HT1080 (cell line): ENCODE data around the gene SCPEP1. TPM values are rescaled to one million over a fixed set of nuclear protein-coding genes. Genes with fewer than 3 reads are reported as not detected.

Experiments used
- DNase-seq: peaks from one replicate; pipeline ENCODE4 v3.0.0-alpha.2; 2015; ENCODE audit warnings: low read depth
- total RNA-seq: library from RNA; depleted of rRNA; stranded (reverse); fragments of >200 nt; shearing (Covaris generic); gene quantifications from 2 replicates; pipeline ENCODE4 v1.2.3, GENCODE V29; 2014

Gene SCPEP1
- total RNA-seq, 1 experiment from 2014 or later = 31.2 TPM

DNA sequence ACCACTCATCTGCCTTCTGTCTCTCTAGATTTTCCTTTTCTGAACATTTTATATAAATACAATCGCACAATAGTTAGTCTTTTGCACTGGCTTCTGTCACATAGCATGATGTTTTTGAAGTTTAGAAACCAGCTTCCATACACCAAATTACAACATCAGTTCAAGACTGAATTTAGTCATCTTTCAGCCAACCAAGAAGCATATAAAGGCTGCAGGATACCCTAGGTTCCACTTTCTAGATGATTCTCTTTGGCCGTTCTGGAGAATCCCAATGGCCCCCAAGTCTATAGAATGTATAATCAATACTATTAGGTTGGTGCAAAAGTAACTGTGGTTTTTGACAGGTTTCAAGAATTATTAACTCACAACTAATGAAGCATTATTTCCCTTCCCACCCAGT lies 19.4 kb downstream of the SCPEP1 start:
- no peak for DNase-seq

DNA sequence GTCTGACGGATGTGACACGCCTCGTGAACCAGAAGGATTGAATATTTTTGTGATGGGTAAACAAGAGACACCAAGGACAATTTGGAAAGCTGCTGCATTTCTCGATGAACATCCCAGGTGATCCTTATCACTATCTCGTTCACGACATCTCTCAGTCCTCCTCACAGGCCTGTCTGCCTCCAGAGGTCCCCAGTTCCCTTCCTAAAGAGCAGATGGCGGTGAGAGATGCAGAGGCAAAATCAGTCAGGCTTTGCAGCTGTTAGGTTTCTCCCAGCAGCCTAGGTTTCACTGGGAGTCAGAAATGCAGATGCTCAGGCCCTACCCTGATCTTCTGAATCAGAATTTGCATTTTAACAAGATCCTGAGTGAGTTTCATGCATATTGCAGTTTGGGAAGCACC lies 23.6 kb downstream of the SCPEP1 start:
- DNase-seq = no peak

DNA sequence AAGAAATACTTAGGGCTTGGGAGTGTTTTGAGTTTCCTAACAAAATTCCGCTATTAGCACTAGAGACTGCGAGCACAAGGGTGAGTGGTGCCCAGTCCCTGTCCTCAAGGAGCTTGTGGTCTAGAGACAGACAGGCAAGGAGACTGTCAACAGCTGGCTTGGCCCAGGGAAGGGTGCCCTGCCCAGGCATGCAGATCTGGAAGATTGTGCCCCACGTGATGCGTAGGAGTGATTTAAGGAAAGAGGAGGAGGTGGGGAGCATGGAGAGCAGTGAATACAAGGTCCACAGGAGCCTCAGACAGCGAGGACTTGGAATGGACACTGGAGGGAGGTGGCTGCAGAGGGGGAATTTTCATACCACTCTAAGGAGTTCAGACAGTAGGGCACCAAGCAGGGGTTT lies 25.0 kb downstream of the SCPEP1 start:
- no peak for DNase-seq

DNA sequence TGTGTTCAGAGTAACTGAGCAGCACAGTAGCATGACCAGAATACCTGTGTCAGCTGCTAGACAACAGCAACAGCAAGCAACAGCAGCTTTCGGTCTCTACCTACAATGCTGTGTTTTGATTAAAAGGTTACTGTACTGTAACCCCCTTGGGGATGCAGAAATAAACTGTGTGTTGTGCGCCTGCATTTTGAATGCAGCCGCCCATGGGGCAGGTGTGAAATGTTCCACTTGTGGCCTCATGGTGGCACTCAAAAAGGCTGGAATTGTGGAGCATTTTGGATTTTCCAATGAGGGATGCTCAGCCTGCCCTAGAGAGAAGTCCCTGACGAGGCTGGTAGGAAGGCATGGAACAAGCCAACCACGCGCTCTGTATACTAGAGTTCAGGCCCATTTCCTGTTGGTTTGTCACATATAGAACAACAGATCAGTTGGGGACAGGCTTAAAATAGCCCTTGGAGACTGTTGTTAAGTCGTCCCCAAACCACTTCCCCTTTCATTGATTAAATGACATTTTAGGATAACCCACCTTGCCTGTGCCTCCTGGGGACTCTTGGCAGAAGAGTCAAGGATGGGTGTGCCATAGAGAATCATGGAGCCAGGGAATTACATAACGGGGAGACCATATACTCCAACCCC lies 27.1 kb downstream of the SCPEP1 start:
- no peak for DNase-seq

DNA sequence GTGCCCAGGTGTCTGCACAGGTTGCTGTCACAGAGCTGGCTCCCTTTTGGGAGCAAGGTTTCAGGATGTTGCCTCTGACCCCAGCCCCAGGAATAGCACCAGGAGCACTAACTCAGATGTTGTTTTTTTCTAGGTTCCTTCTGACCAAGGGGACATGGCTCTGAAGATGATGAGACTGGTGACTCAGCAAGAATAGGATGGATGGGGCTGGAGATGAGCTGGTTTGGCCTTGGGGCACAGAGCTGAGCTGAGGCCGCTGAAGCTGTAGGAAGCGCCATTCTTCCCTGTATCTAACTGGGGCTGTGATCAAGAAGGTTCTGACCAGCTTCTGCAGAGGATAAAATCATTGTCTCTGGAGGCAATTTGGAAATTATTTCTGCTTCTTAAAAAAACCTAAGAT lies 28.1 kb downstream of the SCPEP1 start:
- peak; percentile 3 for DNase-seq

DNA sequence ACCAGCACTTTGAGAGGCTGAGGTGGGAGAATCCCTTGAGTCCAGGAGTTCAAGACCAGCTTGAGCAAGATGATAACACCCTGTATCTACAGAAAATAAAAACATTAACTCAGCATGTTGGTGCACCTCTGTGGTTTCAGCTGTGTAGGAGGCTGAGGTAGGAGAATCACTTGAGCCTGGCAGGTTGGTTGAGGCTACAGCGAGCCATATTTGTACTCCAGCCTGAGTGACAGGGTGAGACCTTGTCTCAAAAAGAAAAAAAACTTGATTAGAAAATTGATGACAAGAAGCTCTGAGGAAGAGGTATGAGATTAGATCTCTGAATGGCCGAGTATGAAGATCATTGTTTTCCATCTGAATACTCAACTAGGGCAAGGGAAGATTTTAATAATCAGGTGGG lies 31.0 kb downstream of the SCPEP1 start:
- DNase-seq = no peak

DNA sequence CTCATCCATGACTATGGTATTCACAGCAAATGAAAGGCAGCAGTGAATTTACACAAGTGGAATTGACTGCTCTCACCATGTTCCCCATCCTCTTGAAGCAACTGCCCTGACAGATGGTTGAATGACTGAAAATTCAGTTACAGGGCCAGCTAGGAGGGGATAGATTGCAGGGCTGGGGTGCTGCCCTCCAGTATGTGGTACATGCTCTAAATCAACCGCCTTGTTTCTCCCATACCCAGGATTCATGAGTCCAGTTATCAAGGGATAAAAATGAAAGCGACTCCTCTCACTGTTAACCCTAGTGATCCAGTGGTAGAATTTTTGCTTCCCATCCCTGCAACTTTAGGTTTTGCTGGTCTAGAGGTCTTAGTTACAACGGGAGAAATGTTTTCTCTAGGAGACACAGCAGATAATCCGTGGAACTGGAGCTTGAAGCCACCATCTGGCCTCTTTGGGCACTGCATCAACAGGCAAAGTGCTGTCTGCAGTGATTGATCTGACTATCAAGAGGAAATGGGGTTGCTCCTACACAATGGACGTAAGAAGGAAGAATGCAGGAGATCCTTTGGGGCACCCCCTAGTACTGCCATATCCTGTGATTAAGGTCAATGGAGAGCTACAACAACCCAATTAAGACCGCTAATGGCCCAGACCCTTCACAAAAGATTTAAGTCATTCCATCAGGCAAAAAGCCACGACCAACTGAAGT lies 32.0 kb downstream of the SCPEP1 start:
- DNase-seq = peak; percentile 34

DNA sequence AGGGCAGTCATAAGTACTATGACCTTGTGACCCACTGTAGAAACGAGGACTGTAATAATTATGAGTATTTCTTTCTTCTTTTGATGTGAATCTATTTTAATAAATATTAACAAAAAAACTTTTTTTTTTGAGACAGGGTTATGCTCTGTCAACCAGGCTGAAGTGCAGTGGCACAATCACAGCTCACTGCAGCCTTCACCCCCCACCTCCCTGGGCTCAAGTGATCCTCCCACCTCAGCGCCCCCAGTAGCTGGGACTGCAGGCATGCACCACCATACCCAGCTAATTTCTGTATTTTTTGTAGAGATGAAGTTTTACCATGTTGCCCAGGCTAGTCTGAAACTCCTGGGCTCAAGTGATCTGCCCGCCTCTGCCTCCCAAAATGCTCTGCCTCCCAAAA lies 32.6 kb downstream of the SCPEP1 start:
- DNase-seq = no peak

DNA sequence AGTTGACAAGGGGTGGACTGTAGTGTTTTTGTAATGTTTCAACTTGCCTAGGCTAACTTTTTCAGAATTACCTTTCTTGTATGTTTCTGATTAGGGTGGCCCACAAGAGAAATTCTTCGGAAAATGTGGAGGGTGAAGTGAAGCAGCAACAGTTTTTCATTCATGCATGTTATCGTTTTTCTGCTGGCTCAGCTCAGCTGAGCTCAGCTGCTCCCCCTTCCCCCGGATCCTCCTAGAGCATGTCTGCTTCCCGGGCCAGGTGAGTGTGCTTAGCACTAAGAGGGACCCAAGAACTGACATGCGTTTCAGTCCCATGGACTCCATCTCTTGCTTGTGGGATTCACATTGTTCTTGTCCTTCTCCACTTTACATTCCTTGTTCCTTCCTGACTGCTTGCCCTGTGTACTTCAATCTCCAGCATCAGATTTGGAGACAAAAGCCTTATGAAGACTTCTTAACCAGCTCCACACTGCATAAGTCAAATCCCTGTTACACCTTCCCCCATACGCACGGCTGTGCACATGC lies 33.6 kb downstream of the SCPEP1 start:
- no peak for DNase-seq

DNA sequence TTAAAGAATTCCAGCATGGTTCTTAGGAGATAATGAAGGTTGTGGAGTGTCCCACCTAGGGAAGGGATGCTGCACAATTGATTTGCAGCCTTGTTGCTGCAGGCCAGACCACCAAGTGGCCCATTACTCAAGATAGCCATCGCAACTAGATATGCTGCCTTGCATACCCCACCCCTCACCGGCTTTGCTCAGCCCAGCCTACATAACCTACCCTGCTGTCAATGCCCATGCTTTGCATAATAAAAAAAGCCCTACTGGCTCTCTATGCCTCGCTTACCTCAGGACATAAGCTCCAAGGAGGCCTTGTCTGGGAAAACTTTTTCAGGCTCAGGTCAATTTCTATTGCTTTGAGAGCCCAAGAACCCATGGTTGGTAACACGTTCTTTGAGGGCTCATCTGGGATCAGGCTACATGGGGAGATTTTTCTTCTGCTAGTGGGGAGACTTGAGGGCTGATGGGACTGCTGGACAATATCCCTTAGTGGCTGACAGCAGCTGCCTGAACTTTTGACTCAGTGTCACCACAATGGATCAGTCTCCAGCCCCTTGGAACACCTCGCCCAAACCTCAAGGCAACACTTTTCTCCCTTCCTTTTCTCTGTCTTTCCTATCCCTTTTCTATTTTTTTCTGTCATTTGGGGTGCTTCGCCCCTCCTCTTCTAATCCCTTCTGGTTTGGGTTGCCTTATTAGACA lies 38.3 kb downstream of the SCPEP1 start:
- no peak for DNase-seq

DNA sequence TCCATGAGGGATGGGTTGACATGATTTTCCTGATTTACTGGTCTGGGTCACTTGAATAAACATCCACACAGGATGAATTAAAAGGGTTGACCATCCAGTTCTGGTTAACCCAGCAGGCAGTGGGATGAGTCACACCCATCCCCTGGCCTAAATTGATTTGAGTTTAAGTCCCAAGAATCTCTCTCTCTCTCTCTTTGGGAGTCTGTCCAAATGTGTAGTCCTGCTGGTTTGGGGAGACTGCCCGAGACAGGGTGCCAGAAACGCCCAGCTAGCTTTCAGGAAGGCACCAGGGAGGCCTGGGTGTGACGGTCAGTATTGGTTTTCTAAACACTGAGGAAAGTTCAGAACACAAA lies 38.8 kb downstream of the SCPEP1 start:
- peak; percentile 54 for DNase-seq

DNA sequence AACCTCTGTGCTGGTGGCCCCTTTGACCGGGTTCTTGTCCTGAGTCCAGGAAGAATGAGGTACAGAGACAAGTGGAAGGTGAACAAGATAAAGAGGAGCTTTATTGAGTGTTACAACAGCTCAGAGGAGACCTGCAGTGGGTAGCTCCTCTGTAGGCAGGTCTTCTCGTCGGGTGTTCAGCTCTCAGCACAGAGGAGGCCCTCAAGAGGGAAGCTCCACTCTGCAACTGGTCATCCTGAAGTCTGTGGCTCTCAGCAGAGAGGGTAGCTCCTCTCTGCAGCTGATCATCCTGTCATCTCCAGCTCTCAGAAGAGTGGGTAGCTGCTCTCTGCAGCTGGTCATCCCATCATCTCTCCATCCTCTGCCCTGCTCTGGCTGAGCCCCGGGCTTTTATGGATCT lies 39.7 kb downstream of the SCPEP1 start:
- DNase-seq = no peak

DNA sequence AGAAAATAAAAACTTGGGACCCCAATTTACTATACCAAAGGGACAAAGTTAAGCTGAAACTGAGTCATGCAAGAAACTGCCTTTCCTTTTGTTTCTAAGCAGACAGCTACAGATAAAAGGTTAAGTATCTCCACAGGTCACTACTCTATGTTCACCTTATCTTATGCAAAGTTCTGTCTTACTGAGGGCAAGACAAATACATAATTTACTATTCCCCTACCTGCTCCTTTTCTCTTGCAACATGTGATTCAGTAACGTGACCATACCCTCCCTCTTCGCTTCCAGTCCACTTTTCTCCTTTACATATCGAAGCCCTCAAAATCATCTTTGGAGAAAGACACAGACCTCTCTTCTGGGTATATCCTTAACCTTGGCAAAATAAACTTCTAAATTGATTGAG lies 42.3 kb downstream of the SCPEP1 start:
- DNase-seq = no peak

DNA sequence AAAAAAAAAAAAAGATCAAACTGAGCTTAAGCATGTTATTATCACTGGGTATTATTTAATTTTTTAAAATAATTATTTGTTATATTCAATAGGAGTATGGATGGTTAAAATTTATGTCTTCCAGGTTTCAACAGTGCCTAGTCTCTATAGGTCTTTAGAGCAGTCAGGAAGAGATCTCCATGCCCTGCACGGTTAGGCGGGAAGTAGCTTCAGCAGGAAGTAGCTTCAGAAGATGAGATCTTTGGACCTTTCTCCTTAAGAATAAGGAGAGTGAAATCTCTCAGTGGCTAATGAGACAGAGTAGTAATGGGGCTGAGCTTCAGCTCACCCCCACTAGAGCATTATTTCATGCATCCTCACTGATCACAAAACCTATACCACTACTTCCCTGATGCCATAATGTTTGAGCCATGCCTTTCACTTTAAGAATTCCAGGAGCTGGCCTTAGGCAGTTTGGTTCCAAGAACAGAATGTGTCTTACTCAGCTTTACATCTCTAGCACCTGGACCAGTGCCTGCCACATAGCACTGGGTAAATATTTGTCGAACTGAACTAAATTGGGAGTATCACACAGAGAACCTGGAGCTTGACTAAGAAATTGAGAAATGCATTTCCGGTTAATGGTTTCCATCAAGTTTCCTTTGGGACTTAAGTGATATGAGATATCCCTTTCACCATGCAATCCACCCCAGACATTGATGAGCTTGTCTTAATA lies 43.5 kb downstream of the SCPEP1 start:
- no peak for DNase-seq

DNA sequence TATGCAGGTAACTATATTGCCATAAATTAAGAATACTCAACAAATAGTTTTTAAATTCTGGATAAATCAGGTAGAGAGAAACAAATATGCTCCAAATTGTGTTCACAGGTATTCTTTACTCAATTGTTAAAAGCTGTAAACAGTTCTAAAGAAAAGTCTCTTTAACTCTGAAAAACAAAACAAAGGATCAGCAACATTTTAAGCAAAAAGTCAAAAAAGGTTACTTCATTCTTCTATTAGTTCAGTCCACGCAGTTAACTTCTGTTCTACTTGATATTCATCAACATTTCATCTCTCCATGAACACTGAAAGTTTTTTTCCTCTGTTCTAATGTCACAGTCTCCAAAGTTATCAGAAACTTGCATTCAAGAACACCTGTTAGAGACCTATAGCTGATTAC lies 47.9 kb downstream of the SCPEP1 start:
- DNase-seq = no peak

DNA sequence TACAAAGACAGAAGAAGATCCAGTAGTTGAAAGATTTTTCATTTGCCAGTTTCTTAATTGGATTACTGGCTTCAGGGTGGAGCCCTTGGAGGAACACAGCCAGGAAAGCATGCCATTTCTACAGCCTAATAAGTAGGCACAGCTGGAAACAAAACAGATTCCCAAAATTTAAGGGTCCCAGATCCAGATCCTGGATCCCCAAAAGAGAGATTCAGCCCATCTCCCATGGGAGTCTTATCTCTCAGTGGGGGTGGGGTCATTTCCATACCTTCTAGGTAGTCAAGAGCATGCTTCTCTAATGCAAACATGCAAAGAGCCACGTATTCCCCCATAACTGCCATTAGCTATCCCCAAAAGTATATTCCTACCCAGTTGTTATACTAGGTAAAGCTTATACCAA lies 49.9 kb downstream of the SCPEP1 start:
- DNase-seq = no peak

DNA sequence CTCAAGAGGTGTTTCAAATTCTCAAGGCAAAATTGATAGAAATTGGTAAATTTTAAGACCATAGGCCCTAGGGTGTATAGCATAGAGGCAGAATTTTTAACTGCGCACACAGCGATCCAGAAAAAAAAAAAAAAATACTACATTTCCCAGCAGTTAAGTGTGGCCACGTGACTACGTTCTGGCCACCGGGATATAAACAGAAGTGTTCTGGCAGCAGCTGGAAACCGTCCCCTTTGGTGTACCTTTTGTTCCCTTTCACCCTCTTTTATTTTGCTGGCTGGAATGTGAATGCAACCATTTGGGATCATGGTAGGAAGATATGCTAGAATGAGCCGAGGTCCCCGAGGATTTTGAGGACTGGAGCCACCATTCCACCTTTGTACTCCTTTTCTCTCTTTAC lies 54.4 kb downstream of the SCPEP1 start:
- DNase-seq = no peak

DNA sequence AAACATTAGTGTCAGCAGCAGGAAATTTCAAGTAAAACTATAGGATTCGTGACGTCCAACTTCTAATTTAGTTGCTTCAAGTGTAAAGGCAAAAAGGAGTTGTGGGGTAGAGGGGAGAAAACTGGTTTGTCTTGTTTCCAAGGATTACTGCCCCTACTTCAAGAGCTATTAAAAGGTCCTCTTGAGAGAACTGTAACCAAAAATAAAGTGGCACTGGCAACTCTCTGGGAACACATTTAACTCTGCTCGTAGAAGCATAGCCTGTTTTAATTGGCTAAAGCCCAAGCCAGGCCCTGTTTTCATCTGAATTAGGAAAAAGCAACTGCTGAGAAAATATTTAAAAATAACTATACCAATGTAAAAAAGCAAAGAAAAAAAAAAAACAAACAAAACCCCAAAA lies 55.4 kb downstream of the SCPEP1 start:
- DNase-seq = no peak

DNA sequence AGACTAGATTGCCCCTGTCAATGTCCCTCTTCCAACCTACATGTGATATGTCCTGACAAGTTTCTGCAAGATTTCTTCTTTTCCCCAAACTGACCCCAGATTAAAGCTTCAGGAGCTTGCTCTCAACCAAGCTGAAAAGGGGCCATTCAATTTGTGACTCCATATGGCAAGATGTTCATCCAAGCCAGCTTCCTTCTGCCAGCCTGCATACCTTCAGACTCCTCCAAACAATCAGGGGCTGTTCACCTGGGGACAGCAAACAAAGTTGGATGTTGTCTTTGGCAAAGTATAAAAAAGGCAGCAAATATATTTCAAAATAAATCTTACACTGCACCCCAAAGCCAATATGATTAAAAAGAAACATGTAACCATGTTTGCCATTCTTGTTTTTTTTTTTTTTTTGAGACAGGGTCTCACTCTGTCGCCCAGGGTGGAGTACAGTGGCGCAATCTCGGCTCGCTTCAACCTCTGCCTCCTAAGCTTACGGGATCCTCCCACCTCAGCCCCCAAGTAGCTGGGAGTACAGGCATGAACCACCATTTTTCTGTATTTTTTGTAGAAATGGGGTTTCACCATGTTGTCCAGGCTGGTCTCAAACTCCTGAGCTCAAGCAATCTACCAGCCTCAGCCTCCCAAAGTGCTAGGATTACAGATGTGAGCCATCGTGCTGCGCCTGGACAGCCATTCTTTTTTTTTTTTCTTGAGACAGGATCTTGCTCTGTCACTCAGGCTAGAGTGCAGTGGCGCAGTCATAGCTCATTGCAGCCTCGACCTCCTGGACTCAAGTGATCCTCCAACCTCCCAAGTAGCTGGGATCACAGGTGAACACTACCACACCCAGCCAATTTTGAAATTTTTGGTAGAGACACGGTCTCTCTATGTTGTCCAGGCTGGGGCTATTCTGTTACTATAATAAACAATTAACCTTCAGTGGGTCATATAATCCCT lies 57.1 kb downstream of the SCPEP1 start:
- no peak for DNase-seq

DNA sequence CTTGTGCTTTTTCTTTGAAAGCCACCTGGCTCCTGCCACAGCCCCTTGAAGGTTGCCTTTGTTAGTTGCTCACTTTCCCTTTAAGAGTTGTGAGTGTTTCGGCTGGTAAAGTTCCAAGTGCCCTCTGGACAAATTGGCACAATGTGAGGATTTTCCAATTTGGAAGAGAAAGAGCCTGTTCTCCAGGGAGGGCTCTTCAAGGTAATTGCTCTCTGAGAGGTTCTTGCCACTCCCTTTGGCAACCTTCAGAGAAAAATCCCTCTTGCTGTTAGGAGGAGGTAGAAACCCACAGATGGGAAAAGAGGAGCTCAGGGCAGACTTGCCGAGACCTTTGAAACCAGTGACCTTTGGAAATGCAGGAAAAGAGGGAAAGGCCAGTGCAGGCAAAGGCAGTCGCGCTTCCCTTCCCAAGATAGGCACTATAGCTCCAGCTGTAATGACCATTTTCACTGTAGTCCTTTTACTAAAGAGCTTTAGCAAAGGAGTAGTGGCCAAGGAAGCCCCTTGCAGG lies 58.1 kb downstream of the SCPEP1 start:
- no peak for DNase-seq

DNA sequence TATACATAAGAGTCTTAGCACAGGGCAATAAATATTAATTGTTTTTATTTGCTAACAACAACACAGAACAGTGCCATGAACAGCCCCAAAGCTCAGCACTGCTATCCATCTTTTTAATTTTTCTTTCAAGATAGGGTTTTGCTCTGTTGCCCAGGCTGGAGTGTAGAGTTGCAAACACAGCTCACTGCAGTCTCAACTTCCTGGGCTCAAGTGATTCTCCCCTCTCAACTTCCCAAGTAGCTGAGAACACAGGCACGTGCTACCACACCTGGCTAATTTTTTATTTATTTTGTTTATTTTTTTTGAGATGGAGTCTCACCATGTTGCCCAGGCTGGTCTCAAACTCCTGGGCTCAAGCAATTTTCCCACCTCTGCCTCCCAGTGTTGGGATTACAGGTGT lies 59.5 kb downstream of the SCPEP1 start:
- no peak for DNase-seq
